Uterus (tissue), 4 donors: ENCODE results near the gene CCDC120. TPM values are rescaled to one million over a fixed set of nuclear protein-coding genes. Genes with fewer than 3 reads are reported as not detected.

ENCODE experiments used
- DNase-seq, 2 donors: peaks; one replicate each; pipeline ENCODE4 v3.0.0-alpha.2; 2019 to 2020
- H3K27ac ChIP-seq, 2 donors: fragments of 200-600 bp; sonication (generic); 1 replicate in 1 of 2; 2 replicates in 1 of 2; pipeline ENCODE4 v1.5.1; 2016 to 2018
- H3K27me3 ChIP-seq, 2 donors: fragments of 200-600 bp; sonication (generic); one replicate each; pipeline ENCODE4 v1.5.1; 2018 to 2019; ENCODE audit warnings: control low read depth in 1 of 2
- H3K36me3 ChIP-seq, 2 donors: fragments of 200-600 bp; sonication (generic); one replicate each; pipeline ENCODE4 v1.5.1; 2019; ENCODE audit warnings: control low read depth in 1 of 2
- H3K4me1 ChIP-seq, 2 donors: fragments of 200-600 bp; sonication (generic); one replicate each; pipeline ENCODE4 v1.5.1; 2018 to 2019; ENCODE audit warnings: control low read depth in 1 of 2
- H3K4me3 ChIP-seq, 2 donors: fragments of 200-600 bp; sonication (generic); 1 replicate in 1 of 2; 2 replicates in 1 of 2; pipeline ENCODE4 v1.5.1; 2018 to 2019; ENCODE audit warnings: mild to moderate bottlenecking in 1 of 2
- H3K9me3 ChIP-seq, 2 donors: fragments of 200-600 bp; sonication (generic); one replicate each; pipeline ENCODE4 v1.5.1; 2019; ENCODE audit warnings: control low read depth in 1 of 2
- CTCF ChIP-seq, 4 experiments: fragments of 200-600 bp in 2 of 4; fragments of 450-650 bp in 2 of 4; sonication (generic) in 2 of 4; IDR thresholded peaks; one replicate each; pipeline ENCODE4 v1.5.1; 2016 to 2019; ENCODE audit warnings: antibody characterized with exemption in 4 of 4, mild to moderate bottlenecking in 2 of 4, moderate library complexity in 1 of 4
- POLR2A ChIP-seq, 2 donors: fragments of 450-650 bp; IDR thresholded peaks; one replicate each; pipeline ENCODE4 v1.6.1; 2016; ENCODE audit warnings: antibody characterized with exemption in 2 of 2, mild to moderate bottlenecking in 1 of 2, moderate library complexity in 1 of 2
- intact Hi-C: fragments of 100-400 bp; cut with DNase I; formaldehyde crosslinking; loops from one replicate; pipeline ENCODE4 v1.15.1; 2023; ENCODE audit warnings: low total_unique reads
- total RNA-seq, 4 donors: library from RNA; depleted of rRNA in 3 of 4; stranded (reverse); fragments of >200 nt in 3 of 4; gene quantifications; one replicate each; pipeline versions ENCODE4 v1.1.0 to v1.2.4, GENCODE V29; 2014 to 2023
- donor health status: DM: yes; HTN: yes; CAD: no.

CCDC120 gene
- total RNA-seq, 4 donors from 2014 or later = 2.0 to 12.0 (median 4.2) TPM

GRCh38 chrX:49066278-49066677, 7.5 kb downstream of the CCDC120 start:
- Histone ChIP-seq H3K4me1 (no peaks in the 10 kb centered on the region), H3K36me3 (no peaks in the 10 kb centered on the region), H3K9me3 (no peaks in the 10 kb centered on the region), H3K4me3 (no peak overlapping the region), H3K27me3 (no peaks in the 10 kb centered on the region), H3K27ac (no peak overlapping the region)
- DNase-seq = no peak
- TF ChIP-seq POLR2A (IDR thresholded peaks at IDR 0.05) (no peak), CTCF (IDR thresholded peaks at IDR 0.05) (no peak)
- intact Hi-C loops = no loop called here

- Histone ChIP-seq H3K9me3 (no peaks in the 10 kb centered on the region), H3K4me1 (no peaks in the 10 kb centered on the region), H3K27ac (no peak overlapping the region), H3K4me3 (no peak overlapping the region), H3K36me3 (no peaks in the 10 kb centered on the region), H3K27me3 (no peaks in the 10 kb centered on the region)
- intact Hi-C loops = no loop called here
- TF ChIP-seq CTCF (IDR thresholded peaks at IDR 0.05) = no peak
- TF ChIP-seq POLR2A (IDR thresholded peaks at IDR 0.05) = no peak
- DNase-seq = no peak
Measured at GRCh38 chrX:49066690-49067089, 7.9 kb downstream of the CCDC120 start.

GRCh38 chrX:49067285-49068120, 8.7 kb downstream of the CCDC120 start:
- DNase-seq = no peak

GRCh38 chrX:49069038-49069437, 10.2 kb downstream of the CCDC120 start:
- no peak for DNase-seq
- H3K27ac ChIP-seq = no peak overlapping the region
- intact Hi-C loops = no loop called here
- no peaks in the 10 kb centered on the region for H3K4me1 ChIP-seq
- no peaks in the 10 kb centered on the region for H3K27me3 ChIP-seq
- no peaks in the 10 kb centered on the region for H3K36me3 ChIP-seq
- TF ChIP-seq POLR2A (IDR thresholded peaks at IDR 0.05) (no peak), CTCF (IDR thresholded peaks at IDR 0.05) (no peak)
- no peak overlapping the region for H3K4me3 ChIP-seq
- no peaks in the 10 kb centered on the region for H3K9me3 ChIP-seq

More at GRCh38 chrX:49067285-49068120, 8.7 kb downstream of the CCDC120 start:
- H3K27me3 ChIP-seq = no peaks in the 10 kb centered on the region
- TF ChIP-seq CTCF (IDR thresholded peaks at IDR 0.05) (no peak), POLR2A (IDR thresholded peaks at IDR 0.05) (no peak)
- intact Hi-C loops = no loop called here
- H3K36me3 ChIP-seq = no peaks in the 10 kb centered on the region
- no peak overlapping the region for H3K27ac ChIP-seq
- H3K9me3 ChIP-seq = no peaks in the 10 kb centered on the region
- H3K4me1 ChIP-seq = no peaks in the 10 kb centered on the region
- H3K4me3 ChIP-seq = no peak overlapping the region

GRCh38 chrX:49070988-49071387, 12.2 kb downstream of the CCDC120 start:
- H3K4me1 ChIP-seq = no peaks in the 10 kb centered on the region

More at GRCh38 chrX:49070988-49071387, 12.2 kb downstream of the CCDC120 start:
- no peaks in the 10 kb centered on the region for H3K27me3 ChIP-seq
- no peaks in the 10 kb centered on the region for H3K36me3 ChIP-seq
- TF ChIP-seq CTCF (IDR thresholded peaks at IDR 0.05) = no peak
- no peak for TF ChIP-seq POLR2A (IDR thresholded peaks at IDR 0.05)
- DNase-seq = no peak
- intact Hi-C loops = no loop called here
- no peak overlapping the region for H3K27ac ChIP-seq
- H3K4me3 ChIP-seq = no peak overlapping the region
- no peaks in the 10 kb centered on the region for H3K9me3 ChIP-seq
